Measurements from ENCODE around the gene C1orf141. TPM values are rescaled to one million over a fixed set of nuclear protein-coding genes. Genes with fewer than 3 reads are reported as not detected.

C1orf141 gene
- total RNA-seq, result not detected in 2 replicates

DNA sequence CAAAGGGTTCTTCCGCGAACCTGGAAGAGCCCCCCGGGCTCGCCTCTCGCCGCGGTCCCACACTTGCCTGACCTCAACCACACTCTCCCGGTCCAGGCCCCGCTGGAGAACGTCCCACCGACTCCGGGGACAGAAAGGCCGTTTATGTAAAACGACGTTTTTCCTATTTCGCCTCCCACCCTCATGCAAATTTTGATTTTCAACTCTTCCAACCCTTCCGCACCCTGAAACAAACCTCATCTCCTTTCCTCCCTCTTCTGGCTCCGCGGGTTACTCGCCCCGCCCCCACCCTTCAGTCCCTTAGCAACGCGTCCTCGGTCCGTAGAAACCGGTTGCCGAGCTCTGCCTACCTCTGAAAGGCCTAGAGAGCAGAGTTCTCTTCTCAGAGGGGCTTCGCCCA, at the start of gene C1orf141:
Gene C1orf141 (minus strand): TSS at position 276 of the 400 bp plus-strand sequence. CDS start 7,730 bp downstream, outside the sequence.

DNA sequence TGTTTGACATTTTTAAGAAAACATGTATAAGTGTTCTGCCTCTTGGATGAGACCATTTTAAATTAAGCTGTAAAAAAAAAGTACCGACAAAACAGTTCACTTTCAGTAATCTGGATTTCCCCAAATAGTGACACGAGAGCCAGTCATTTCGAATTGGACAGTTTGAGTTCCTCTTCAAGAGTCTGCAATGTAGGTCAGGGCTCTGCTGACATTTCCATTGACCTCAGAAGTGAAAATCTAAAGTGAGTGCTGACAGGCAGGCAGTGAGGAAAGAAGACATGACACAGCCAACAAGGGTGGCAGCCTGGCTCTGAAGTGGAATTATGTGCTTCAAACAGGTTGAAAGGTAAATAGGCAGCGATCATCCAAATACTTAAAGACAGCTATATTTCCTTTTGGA, 31.4 kb upstream of the C1orf141 start, which contains the start of gene IL23R:
Gene IL23R (plus strand): TSS at position 259 of the 400 bp plus-strand sequence. CDS start 1,667 bp downstream, outside the sequence.

GRCh38 chr1:67053785-67054772, 80.7 kb downstream of the C1orf141 start, which contains the start of gene SLC35D1:
TSS of gene SLC35D1 (minus strand) at chr1:67054148. CDS start at chr1:67054013, 135 bp downstream.

Small RNAs within 50 kb of the gene (small RNA-seq; reads per million reads assigned to genes)
- gene RF00322 (ENCODE audit: low replicate concordance), result not detected

Other genes with a start within 250 kb of the C1orf141 start
- gene DNAI4, start 210.1 kb downstream of the C1orf141 start, total RNA-seq, result 6.3 and 6.6 TPM in 2 replicates
- gene MIER1, start 210.0 kb downstream of the C1orf141 start, total RNA-seq, result 35.2 and 45.8 TPM in 2 replicates
- 11.8 and 37.9 TPM in 2 replicates for gene SLC35D1, start 80.8 kb downstream of the C1orf141 start, total RNA-seq
- gene IL23R, start 31.5 kb upstream of the C1orf141 start, total RNA-seq, result not detected in 2 replicates
- 0.72 TPM in 1 of 2 replicates, not detected in the other for gene IL12RB2, start 172.9 kb upstream of the C1orf141 start, total RNA-seq